HepG2 (cell line): ENCODE results near the gene ZKSCAN4. TPM values are rescaled to one million over a fixed set of nuclear protein-coding genes. Genes with fewer than 3 reads are reported as not detected.

ENCODE experiments used
- BORCS8-MEF2B ChIP-seq: sonication (generic); formaldehyde crosslinking; IDR thresholded peaks from 2 replicates; pipeline ENCODE4 v1.8.0; 2022; ENCODE audit warnings: mild to moderate bottlenecking, missing genetic modification reagents
- CBX1 ChIP-seq: IDR thresholded peaks from one replicate; pipeline ENCODE4 v1.6.1; 2016; ENCODE audit warnings: antibody characterized with exemption, low read depth
- JUNB ChIP-seq: sonication (generic); formaldehyde crosslinking; IDR thresholded peaks from 2 replicates; pipeline ENCODE4 v1.8.0; 2022; ENCODE audit warnings: missing genetic modification reagents, mild to moderate bottlenecking, borderline replicate concordance
- NR2C2 ChIP-seq: sonication (generic); formaldehyde crosslinking; IDR thresholded peaks from 2 replicates; pipeline ENCODE4 v1.4.0; 2020; ENCODE audit warnings: missing genetic modification reagents, mild to moderate bottlenecking, moderate library complexity, borderline replicate concordance
- SALL1 ChIP-seq: sonication (generic); formaldehyde crosslinking; IDR thresholded peaks from 2 replicates; pipeline ENCODE4 v1.8.0; 2022; ENCODE audit warnings: mild to moderate bottlenecking, missing genetic modification reagents
- SMAD3 ChIP-seq: sonication (generic); formaldehyde crosslinking; IDR thresholded peaks from 2 replicates; pipeline ENCODE4 v1.4.0; 2020; ENCODE audit warnings: missing genetic modification reagents
- ZMYM4 ChIP-seq: sonication (generic); formaldehyde crosslinking; IDR thresholded peaks from 2 replicates; pipeline ENCODE4 v1.8.1; 2023; ENCODE audit warnings: mild to moderate bottlenecking, missing genetic modification reagents
- ZNF180 ChIP-seq: sonication (generic); formaldehyde crosslinking; IDR thresholded peaks from 2 replicates; pipeline ENCODE4 v1.4.0; 2020; ENCODE audit warnings: low read depth, missing genetic modification reagents, borderline replicate concordance
- ZNF773 ChIP-seq: sonication (generic); formaldehyde crosslinking; IDR thresholded peaks from 2 replicates; pipeline ENCODE4 v1.4.0; 2020; ENCODE audit warnings: missing genetic modification reagents, borderline replicate concordance
- ZNF850 ChIP-seq: sonication (generic); formaldehyde crosslinking; conservative IDR thresholded peaks from 2 replicates; pipeline ENCODE4 v1.9.0; 2021; ENCODE audit warnings: mild to moderate bottlenecking, missing genetic modification reagents
- polyA plus RNA-seq, 8 experiments: library from polyadenylated mRNA; depleted of rRNA in 3 of 8; stranded (reverse) in 7 of 8; unstranded in 1 of 8; fragments of >200 nt; fragmentation: Illumina TruSeq in 4 of 8; extraction: Trizol in 4 of 8; gene quantifications; 2 replicates each; pipeline versions ENCODE4 v1.2.1 to v1.2.3, GENCODE V29; 2011 to 2016; ENCODE audit warnings: low read depth in 4 of 8, missing spikeins in 1 of 8, mixed read lengths in 1 of 8; ENCODE audit not compliant: insufficient read depth in 1 of 8
- total RNA-seq, 5 experiments: library from RNA; depleted of rRNA; stranded (reverse); fragments of >200 nt; fragmentation: Illumina TruSeq; extraction: Trizol; gene quantifications; 2 replicates each; pipeline ENCODE4 v1.2.3, GENCODE V29; 2016; ENCODE audit warnings: low read depth in 1 of 5
- TF ChIP-seq, protein P1 (sequence below): IDR thresholded peaks from 2 replicates; pipeline ENCODE4 v1.6.1; 2016; ENCODE audit warnings: control low read depth
- TF ChIP-seq, protein P2 (sequence below), 2 experiments: fragments of 450-650 bp in 1 of 2; sonication (generic) in 1 of 2; formaldehyde crosslinking in 1 of 2; IDR thresholded peaks; 2 replicates each; pipeline versions ENCODE4 v1.6.1 to v1.8.0; 2016 to 2022; ENCODE audit warnings: antibody characterized with exemption in 1 of 2, mild to moderate bottlenecking in 1 of 2, missing genetic modification reagents in 1 of 2
- TF ChIP-seq, protein P3 (sequence below), 2 experiments: IDR thresholded peaks; 2 replicates each; pipeline ENCODE4 v1.6.1; 2011 to 2012; ENCODE audit warnings: low read length in 2 of 2, borderline replicate concordance in 1 of 2, low read depth in 1 of 2, mild to moderate bottlenecking in 1 of 2, moderate library complexity in 1 of 2

The ZKSCAN4 gene
- total and polyA plus RNA-seq, 2 of the 13 experiments (the other 11 are each of a cell fraction or from before 2014, with no cell fraction given): 2.9 to 7.8 TPM

DNA sequence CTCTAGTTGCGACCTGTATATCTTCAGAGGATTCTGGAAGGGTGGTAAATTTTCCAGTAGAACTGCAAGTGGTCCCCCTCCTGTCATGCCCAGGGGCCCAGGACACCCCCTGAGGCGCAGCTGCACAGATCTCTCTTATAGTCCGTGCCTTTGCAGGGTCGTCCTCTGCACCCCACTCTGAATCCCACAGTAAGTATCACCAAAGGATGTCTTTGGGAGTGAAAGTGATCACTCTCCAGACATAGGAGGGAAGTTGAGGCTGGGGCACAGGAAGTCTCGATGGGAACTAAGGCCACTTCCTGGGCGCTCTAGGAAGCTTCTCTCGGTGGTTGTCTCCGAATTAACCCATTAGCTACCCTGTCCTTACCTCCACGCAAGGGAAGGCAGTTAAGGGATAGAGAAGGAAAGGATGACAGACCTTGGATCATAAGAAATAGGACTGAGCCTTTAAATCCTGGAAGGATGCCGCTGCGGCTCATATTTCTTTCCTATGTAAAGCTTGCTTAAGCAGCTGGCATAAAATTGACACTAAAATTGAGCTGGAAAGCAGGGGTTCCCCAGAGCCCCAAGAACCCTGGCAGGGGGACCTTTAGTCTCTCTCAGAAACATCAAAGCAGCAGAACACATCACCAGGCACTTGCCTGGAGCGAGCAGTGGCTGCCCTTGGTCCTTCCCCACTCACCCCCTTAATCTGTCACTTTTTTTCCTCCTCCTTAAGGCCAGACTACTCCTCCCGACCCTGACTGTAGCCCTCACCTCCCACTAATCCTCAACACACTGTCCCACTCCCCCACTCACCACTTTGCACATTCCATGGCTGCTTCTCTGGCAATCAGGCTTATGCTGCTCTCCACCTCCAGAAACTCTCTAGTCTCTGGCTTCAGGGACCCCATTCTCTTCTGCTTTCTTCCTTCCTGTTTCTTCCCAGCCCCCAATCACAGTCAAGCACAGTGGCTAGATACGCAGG lies at the start of gene ZKSCAN4 (continued):
- TF ChIP-seq, protein P1, sequence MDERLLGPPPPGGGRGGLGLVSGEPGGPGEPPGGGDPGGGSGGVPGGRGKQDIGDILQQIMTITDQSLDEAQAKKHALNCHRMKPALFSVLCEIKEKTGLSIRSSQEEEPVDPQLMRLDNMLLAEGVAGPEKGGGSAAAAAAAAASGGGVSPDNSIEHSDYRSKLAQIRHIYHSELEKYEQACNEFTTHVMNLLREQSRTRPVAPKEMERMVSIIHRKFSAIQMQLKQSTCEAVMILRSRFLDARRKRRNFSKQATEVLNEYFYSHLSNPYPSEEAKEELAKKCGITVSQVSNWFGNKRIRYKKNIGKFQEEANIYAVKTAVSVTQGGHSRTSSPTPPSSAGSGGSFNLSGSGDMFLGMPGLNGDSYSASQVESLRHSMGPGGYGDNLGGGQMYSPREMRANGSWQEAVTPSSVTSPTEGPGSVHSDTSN (CRISPR knock-in tag): no peak
- TF ChIP-seq, protein P2, sequence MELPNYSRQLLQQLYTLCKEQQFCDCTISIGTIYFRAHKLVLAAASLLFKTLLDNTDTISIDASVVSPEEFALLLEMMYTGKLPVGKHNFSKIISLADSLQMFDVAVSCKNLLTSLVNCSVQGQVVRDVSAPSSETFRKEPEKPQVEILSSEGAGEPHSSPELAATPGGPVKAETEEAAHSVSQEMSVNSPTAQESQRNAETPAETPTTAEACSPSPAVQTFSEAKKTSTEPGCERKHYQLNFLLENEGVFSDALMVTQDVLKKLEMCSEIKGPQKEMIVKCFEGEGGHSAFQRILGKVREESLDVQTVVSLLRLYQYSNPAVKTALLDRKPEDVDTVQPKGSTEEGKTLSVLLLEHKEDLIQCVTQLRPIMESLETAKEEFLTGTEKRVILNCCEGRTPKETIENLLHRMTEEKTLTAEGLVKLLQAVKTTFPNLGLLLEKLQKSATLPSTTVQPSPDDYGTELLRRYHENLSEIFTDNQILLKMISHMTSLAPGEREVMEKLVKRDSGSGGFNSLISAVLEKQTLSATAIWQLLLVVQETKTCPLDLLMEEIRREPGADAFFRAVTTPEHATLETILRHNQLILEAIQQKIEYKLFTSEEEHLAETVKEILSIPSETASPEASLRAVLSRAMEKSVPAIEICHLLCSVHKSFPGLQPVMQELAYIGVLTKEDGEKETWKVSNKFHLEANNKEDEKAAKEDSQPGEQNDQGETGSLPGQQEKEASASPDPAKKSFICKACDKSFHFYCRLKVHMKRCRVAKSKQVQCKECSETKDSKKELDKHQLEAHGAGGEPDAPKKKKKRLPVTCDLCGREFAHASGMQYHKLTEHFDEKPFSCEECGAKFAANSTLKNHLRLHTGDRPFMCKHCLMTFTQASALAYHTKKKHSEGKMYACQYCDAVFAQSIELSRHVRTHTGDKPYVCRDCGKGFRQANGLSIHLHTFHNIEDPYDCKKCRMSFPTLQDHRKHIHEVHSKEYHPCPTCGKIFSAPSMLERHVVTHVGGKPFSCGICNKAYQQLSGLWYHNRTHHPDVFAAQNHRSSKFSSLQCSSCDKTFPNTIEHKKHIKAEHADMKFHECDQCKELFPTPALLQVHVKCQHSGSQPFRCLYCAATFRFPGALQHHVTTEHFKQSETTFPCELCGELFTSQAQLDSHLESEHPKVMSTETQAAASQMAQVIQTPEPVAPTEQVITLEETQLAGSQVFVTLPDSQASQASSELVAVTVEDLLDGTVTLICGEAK (IDR thresholded peaks at IDR 0.05): peak; percentile 90
- TF ChIP-seq, protein P2 (CRISPR knock-in tag; IDR thresholded peaks at IDR 0.05): no peak; the same call in 1 of the 2 replicates
- TF ChIP-seq ZNF180 (CRISPR knock-in tag) (0 out of 2 replicates have a peak, but pooled peaks have one; percentile 33), JUNB (CRISPR knock-in tag) (no peak), BORCS8-MEF2B (peak; percentile 71), SMAD3 (CRISPR knock-in tag) (peak; percentile 93), NR2C2 (CRISPR knock-in tag) (peak; percentile 82), ZMYM4 (CRISPR knock-in tag) (peak; percentile 89), SALL1 (CRISPR knock-in tag) (peak; percentile 63), ZNF850 (no peak), CBX1 (no peak), ZNF773 (CRISPR knock-in tag) (0 out of 2 replicates have a peak, but pooled peaks have one; percentile 38)
- TF ChIP-seq, protein P3, sequence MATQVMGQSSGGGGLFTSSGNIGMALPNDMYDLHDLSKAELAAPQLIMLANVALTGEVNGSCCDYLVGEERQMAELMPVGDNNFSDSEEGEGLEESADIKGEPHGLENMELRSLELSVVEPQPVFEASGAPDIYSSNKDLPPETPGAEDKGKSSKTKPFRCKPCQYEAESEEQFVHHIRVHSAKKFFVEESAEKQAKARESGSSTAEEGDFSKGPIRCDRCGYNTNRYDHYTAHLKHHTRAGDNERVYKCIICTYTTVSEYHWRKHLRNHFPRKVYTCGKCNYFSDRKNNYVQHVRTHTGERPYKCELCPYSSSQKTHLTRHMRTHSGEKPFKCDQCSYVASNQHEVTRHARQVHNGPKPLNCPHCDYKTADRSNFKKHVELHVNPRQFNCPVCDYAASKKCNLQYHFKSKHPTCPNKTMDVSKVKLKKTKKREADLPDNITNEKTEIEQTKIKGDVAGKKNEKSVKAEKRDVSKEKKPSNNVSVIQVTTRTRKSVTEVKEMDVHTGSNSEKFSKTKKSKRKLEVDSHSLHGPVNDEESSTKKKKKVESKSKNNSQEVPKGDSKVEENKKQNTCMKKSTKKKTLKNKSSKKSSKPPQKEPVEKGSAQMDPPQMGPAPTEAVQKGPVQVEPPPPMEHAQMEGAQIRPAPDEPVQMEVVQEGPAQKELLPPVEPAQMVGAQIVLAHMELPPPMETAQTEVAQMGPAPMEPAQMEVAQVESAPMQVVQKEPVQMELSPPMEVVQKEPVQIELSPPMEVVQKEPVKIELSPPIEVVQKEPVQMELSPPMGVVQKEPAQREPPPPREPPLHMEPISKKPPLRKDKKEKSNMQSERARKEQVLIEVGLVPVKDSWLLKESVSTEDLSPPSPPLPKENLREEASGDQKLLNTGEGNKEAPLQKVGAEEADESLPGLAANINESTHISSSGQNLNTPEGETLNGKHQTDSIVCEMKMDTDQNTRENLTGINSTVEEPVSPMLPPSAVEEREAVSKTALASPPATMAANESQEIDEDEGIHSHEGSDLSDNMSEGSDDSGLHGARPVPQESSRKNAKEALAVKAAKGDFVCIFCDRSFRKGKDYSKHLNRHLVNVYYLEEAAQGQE (IDR thresholded peaks at IDR 0.05; ENCODE audit: borderline replicate concordance in 1 of 2, low read depth in 1 of 2, low read length in 2 of 2): peak in 1 of 2 experiments; percentile 63; a peak in 1 of 4 replicates
